Choroid plexus epithelial cell (primary cell): ENCODE results near the gene NCOR1.

Experiments
- DNase-seq: peaks from one replicate; pipeline ENCODE4 v3.0.0-alpha.2; 2010; ENCODE audit warnings: low read depth
- H3K4me3 ChIP-seq: 2 replicates; pipeline ENCODE4 v1.5.1; 2011; ENCODE audit warnings: low read depth, mild to moderate bottlenecking, control low read depth, low read length, moderate library complexity
- CTCF ChIP-seq: conservative IDR thresholded peaks from 2 replicates; pipeline ENCODE4 v1.5.1; 2011; ENCODE audit warnings: low read depth, mild to moderate bottlenecking, control low read depth, inconsistent platforms, low read length, moderate library complexity

NCOR1 gene

GRCh38 chr17:15999974-16000827 is 215.1 kb downstream of the NCOR1 start:
- TF ChIP-seq CTCF: no peak
- peak; percentile 45 for DNase-seq
- peak overlapping the region; percentile 87 for H3K4me3 ChIP-seq

- H3K4me3 ChIP-seq: peak within 1 kb of the TSS; percentile 87
- DNase-seq: peak; percentile 96
- TF ChIP-seq CTCF: no peak
Observed at GRCh38 chr17:15999141-15999973, 216.0 kb downstream of the NCOR1 start, which contains the start of the genes TTC19 and ZSWIM7. Gene TTC19 (plus strand): TSS chr17:15999824. CDS start chr17:15999849, 25 bp downstream. Gene ZSWIM7 (minus strand): TSS chr17:15999704. CDS start chr17:15999594, 110 bp downstream.

- no peak overlapping the region for H3K4me3 ChIP-seq
- TF ChIP-seq CTCF: no peak
- DNase-seq: no peak
Observed at GRCh38 chr17:15998031-15998562, 217.2 kb downstream of the NCOR1 start.

GRCh38 chr17:15996322-15996721 is 219.0 kb downstream of the NCOR1 start:
- TF ChIP-seq CTCF: no peak
- no peak overlapping the region for H3K4me3 ChIP-seq
- DNase-seq: no peak

- no peak for TF ChIP-seq CTCF
- no peak overlapping the region for H3K4me3 ChIP-seq
- peak; percentile 76 for DNase-seq
Observed at GRCh38 chr17:15981646-15982580, 233.4 kb downstream of the NCOR1 start.

- no peak for TF ChIP-seq CTCF
- H3K4me3 ChIP-seq: no peak overlapping the region
- no peak for DNase-seq
Observed at GRCh38 chr17:15981208-15981607, 234.1 kb downstream of the NCOR1 start.
